Left ventricle myocardium inferior (tissue), 1 donor: ENCODE measurements around the gene RBKS. TPM values are rescaled to one million over a fixed set of nuclear protein-coding genes. Genes with fewer than 3 reads are reported as not detected.

ENCODE experiments used
- DNase-seq: peaks from one replicate; pipeline ENCODE4 v3.0.0-alpha.2; 2020
- H3K27ac ChIP-seq: fragments of 200-600 bp; replicated peaks from 2 replicates; pipeline ENCODE4 v1.8.0; 2021
- H3K27me3 ChIP-seq: fragments of 200-600 bp; 2 replicates; pipeline ENCODE4 v1.8.0; 2021; ENCODE audit warnings: low read depth
- H3K36me3 ChIP-seq: fragments of 200-600 bp; 2 replicates; pipeline ENCODE4 v1.8.0; 2021
- H3K4me1 ChIP-seq: fragments of 200-600 bp; 2 replicates; pipeline ENCODE4 v1.8.0; 2021
- H3K4me3 ChIP-seq: fragments of 200-600 bp; 2 replicates; pipeline ENCODE4 v1.8.0; 2021; ENCODE audit warnings: mild to moderate bottlenecking, moderate library complexity
- H3K9me3 ChIP-seq: fragments of 200-600 bp; replicated peaks from 2 replicates; pipeline ENCODE4 v1.8.0; 2021
- CTCF ChIP-seq: fragments of 200-600 bp; IDR thresholded peaks from 2 replicates; pipeline ENCODE4 v1.8.0; 2021; ENCODE audit warnings: antibody characterized with exemption, mild to moderate bottlenecking, borderline replicate concordance
- intact Hi-C: fragments of 100-400 bp; cut with micrococcal nuclease; formaldehyde crosslinking; loops from one replicate; pipeline ENCODE4 v1.11.0; 2022
- total RNA-seq: library from RNA; stranded (reverse); fragmentation: NEBNext Ultra II Directional; extraction: Animal tissue kit (Norgen Biotek cat#: 25700); gene quantifications from one replicate; pipeline ENCODE4 v1.2.1, GENCODE V29; 2021
- donor health status: DM: no; HTN: yes; CAD: no; lungs with severe emphysema.

The RBKS gene
- total RNA-seq, 1 donor from 2014 or later = 2.7 TPM

GRCh38 chr2:27904405-27904665, 14.1 kb upstream of the RBKS start:
- no peak for TF ChIP-seq CTCF
- H3K27me3 ChIP-seq = no peaks in the 10 kb centered on the region
- no peaks in the 10 kb centered on the region for H3K9me3 ChIP-seq
- intact Hi-C loops = no loop called here
- peaks cover 25% of the 10 kb centered on the region for H3K4me1 ChIP-seq
- no peaks in the 10 kb centered on the region for H3K36me3 ChIP-seq
- no peak for DNase-seq
- no peak overlapping the region for H3K27ac ChIP-seq
- H3K4me3 ChIP-seq = no peak overlapping the region

GRCh38 chr2:27903649-27904404, 13.6 kb upstream of the RBKS start:
- no peaks in the 10 kb centered on the region for H3K9me3 ChIP-seq
- no peak overlapping the region for H3K4me3 ChIP-seq
- DNase-seq = no peak
- no peak for TF ChIP-seq CTCF
- peaks cover 25% of the 10 kb centered on the region for H3K4me1 ChIP-seq
- no peak overlapping the region for H3K27ac ChIP-seq
- intact Hi-C loops = no loop called here
- no peaks in the 10 kb centered on the region for H3K27me3 ChIP-seq
- H3K36me3 ChIP-seq = peaks cover 4% of the 10 kb centered on the region

GRCh38 chr2:27903018-27903417, 12.8 kb upstream of the RBKS start:
- no peaks in the 10 kb centered on the region for H3K27me3 ChIP-seq
- no peak overlapping the region for H3K27ac ChIP-seq
- intact Hi-C loops = no loop called here
- no peaks in the 10 kb centered on the region for H3K9me3 ChIP-seq
- H3K4me1 ChIP-seq = peaks cover 23% of the 10 kb centered on the region
- TF ChIP-seq CTCF = no peak
- H3K36me3 ChIP-seq = peaks cover 10% of the 10 kb centered on the region
- no peak overlapping the region for H3K4me3 ChIP-seq
- no peak for DNase-seq

GRCh38 chr2:27902098-27902497, 11.9 kb upstream of the RBKS start:
- intact Hi-C loops = no loop called here
- Histone ChIP-seq H3K9me3 (no peaks in the 10 kb centered on the region), H3K4me1 (peaks cover 14% of the 10 kb centered on the region), H3K27ac (no peak overlapping the region), H3K36me3 (peaks cover 16% of the 10 kb centered on the region), H3K27me3 (no peaks in the 10 kb centered on the region), H3K4me3 (no peak overlapping the region)
- DNase-seq = no peak
- TF ChIP-seq CTCF = no peak

DNA sequence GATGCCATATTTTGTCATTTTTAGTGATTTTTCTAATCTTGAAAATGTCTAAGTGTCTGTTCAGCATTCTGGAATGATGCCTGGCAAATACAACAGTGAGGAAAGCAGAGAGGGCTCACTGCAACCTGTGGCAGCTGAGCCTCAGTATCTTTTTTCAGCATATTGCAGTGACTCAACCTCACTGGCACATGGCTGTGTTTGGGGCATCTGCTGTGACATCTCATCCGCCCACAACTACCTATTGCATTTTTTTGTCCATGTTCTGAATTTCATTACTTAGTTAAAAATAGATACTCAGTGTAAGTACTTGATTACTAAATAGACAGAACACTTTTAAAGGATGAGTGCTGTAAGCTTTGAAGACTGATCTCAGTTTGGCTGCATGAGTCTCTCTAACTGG, 11.0 kb upstream of the RBKS start:
- Histone ChIP-seq H3K9me3 (no peaks in the 10 kb centered on the region), H3K4me1 (peaks cover 5% of the 10 kb centered on the region), H3K36me3 (peaks cover 25% of the 10 kb centered on the region), H3K4me3 (no peak overlapping the region), H3K27ac (no peak overlapping the region), H3K27me3 (no peaks in the 10 kb centered on the region)
- TF ChIP-seq CTCF = no peak
- intact Hi-C loops = no loop called here
- no peak for DNase-seq
